Left cardiac atrium (tissue), 4 donors: ENCODE results near the gene HS3ST3B1. TPM values are rescaled to one million over a fixed set of nuclear protein-coding genes. Genes with fewer than 3 reads are reported as not detected.

Experiments used
- ATAC-seq, 2 donors: fragments of 200-7000 bp; cut with Tn5 transposase; one replicate each; pipeline ENCODE4 v1.9.1; 2020; ENCODE audit warnings: mild to moderate bottlenecking in 2 of 2, moderate library complexity in 2 of 2
- DNase-seq: peaks from one replicate; pipeline ENCODE4 v3.0.0-alpha.2; 2020
- intact Hi-C, 2 donors: fragments of 100-400 bp; cut with DNase I; formaldehyde crosslinking; loops; one replicate each; pipeline versions ENCODE4 v1.14.1 to v1.15.1; 2022 to 2023
- total RNA-seq, 2 donors: library from RNA; stranded (reverse); fragmentation: NEBNext Ultra II Directional; extraction: Animal tissue kit (Norgen Biotek cat#: 25700); gene quantifications; one replicate each; pipeline ENCODE4 v1.2.1, GENCODE V29; 2021
- donor health status: DM: no; HTN: yes; CAD: no.
- donor health status: DM: no; HTN: yes; CAD: no; lungs with severe emphysema.
- donor health status: DM: yes; HTN: yes; CAD: no.
- donor health status: Dilated cardiomyopathy.

The HS3ST3B1 gene
- total RNA-seq, 2 donors from 2014 or later: 0.82 to 1.3 TPM

GRCh38 chr17:14317383-14317782 is 16.5 kb downstream of the HS3ST3B1 start:
- no peak for DNase-seq
- intact Hi-C loops: no loop called here
- ATAC-seq: no peak

GRCh38 chr17:14318109-14318917 is 17.4 kb downstream of the HS3ST3B1 start:
- intact Hi-C loops: no loop called here
- DNase-seq: no peak
- ATAC-seq: no peak

- no peak for DNase-seq
- intact Hi-C loops: no loop called here
- no peak for ATAC-seq
Observed at GRCh38 chr17:14318918-14319205, 18.0 kb downstream of the HS3ST3B1 start.

- ATAC-seq (no peak), DNase-seq (no peak)
- intact Hi-C loops: no loop called here
Observed at GRCh38 chr17:14320098-14320497, 19.2 kb downstream of the HS3ST3B1 start.

- ATAC-seq: no peak
- intact Hi-C loops: no loop called here
- DNase-seq: no peak
Observed at GRCh38 chr17:14320734-14321475, 20.0 kb downstream of the HS3ST3B1 start.

GRCh38 chr17:14321476-14321949 is 20.6 kb downstream of the HS3ST3B1 start:
- DNase-seq (no peak), ATAC-seq (no peak)
- intact Hi-C loops: no loop called here

GRCh38 chr17:14321980-14322776 is 21.3 kb downstream of the HS3ST3B1 start:
- DNase-seq: no peak
- intact Hi-C loops: no loop called here
- ATAC-seq: no peak

- DNase-seq (no peak), ATAC-seq (no peak)
- intact Hi-C loops: no loop called here
Observed at GRCh38 chr17:14323522-14323981, 22.7 kb downstream of the HS3ST3B1 start.

- no peak for DNase-seq
- no peak for ATAC-seq
- intact Hi-C loops: no loop called here
Observed at GRCh38 chr17:14325618-14326167, 24.8 kb downstream of the HS3ST3B1 start.

GRCh38 chr17:14329900-14330491 is 29.1 kb downstream of the HS3ST3B1 start:
- ATAC-seq: no peak
- intact Hi-C loops: no loop called here
- no peak for DNase-seq

GRCh38 chr17:14330492-14330962 is 29.6 kb downstream of the HS3ST3B1 start:
- intact Hi-C loops: no loop called here

GRCh38 chr17:14331225-14331981 is 30.5 kb downstream of the HS3ST3B1 start:
- intact Hi-C loops: no loop called here
- DNase-seq: no peak
- no peak for ATAC-seq

More at GRCh38 chr17:14330492-14330962, 29.6 kb downstream of the HS3ST3B1 start:
- ATAC-seq (no peak), DNase-seq (no peak)

GRCh38 chr17:14331982-14332298 is 31.1 kb downstream of the HS3ST3B1 start:
- ATAC-seq (no peak), DNase-seq (no peak)
- intact Hi-C loops: no loop called here

GRCh38 chr17:14332331-14332730 is 31.4 kb downstream of the HS3ST3B1 start:
- DNase-seq (no peak), ATAC-seq (no peak)
- intact Hi-C loops: no loop called here

GRCh38 chr17:14333506-14333905 is 32.6 kb downstream of the HS3ST3B1 start:
- no peak for ATAC-seq
- intact Hi-C loops: no loop called here
- DNase-seq: no peak

GRCh38 chr17:14334276-14334840 is 33.5 kb downstream of the HS3ST3B1 start:
- no peak for ATAC-seq
- no peak for DNase-seq
- intact Hi-C loops: no loop called here

GRCh38 chr17:14334919-14335318 is 34.0 kb downstream of the HS3ST3B1 start:
- peak in 1 of 2 donors; percentile 25 for ATAC-seq
- no peak for DNase-seq
- intact Hi-C loops: no loop called here

- intact Hi-C loops: no loop called here
- DNase-seq (no peak), ATAC-seq (no peak)
Observed at GRCh38 chr17:14336418-14336817, 35.5 kb downstream of the HS3ST3B1 start.
